NCI-H524 treated with DMSO at 0.1 percent for 48 hours (cell line): ENCODE data around the gene RAP1GAP2.

Experiments
- DNase-seq: peaks from one replicate; lab custom pipeline; 2025; lab: John Stamatoyannopoulos, UW

RAP1GAP2 gene

DNA sequence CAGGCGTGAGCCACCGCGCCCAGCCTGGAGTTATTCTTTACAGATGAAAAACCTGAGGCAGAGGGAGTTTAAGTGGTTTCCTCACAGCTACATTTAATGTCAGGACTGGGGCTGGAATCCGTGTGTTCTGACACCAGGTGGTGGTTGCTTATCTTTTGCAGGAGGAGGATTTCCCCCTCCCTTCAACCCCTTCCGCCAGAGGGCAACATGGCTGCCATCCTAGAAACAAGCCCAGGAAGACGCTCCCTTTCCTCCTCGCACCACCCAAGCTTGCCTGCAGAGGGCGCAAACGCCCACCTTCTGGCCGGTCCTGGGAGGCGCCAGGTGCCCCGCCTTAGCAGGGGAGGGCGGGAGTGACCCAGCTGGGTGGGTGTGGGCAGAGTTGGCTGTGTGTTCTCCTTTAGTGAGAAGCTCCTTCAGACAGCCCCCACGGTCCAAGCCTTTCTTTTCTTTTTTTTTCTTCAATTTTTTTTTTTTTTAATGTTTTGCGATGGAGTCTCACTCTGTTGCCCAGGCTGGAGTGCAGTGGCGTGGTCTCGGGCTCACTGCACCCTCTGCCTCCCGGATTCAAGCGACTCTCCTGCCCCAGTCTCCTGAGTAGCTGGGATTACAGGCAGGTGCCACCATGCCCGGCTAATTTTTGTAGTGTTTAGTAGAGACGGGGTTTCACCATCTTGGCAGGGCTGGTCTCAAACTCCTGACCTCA, 9.9 kb upstream of the RAP1GAP2 start:
- peak; percentile 63 for DNase-seq

DNA sequence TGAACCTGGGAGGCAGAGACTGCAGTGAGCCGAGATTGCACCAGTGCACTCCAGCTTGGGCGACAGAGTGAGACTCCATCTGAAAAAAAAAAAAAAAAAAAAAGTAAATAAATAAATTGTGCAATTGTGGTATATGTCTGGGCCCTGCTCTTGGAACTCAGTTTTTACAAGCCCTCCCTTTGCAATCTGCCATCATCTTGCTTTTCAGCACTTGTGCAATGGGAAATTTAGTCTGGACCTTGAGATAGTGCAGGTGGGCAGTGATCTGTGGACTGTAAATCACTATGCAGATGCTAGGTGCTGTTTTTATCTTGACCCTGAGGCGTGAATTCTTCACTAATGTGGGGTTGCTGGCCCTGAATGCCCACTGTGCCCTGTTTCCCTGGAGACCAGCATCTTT, 6.5 kb upstream of the RAP1GAP2 start:
- DNase-seq, result no peak

- no peak for DNase-seq
These were observed 3.7 kb upstream of the RAP1GAP2 start for GRCh38 chr17:2792366-2793169.

DNA sequence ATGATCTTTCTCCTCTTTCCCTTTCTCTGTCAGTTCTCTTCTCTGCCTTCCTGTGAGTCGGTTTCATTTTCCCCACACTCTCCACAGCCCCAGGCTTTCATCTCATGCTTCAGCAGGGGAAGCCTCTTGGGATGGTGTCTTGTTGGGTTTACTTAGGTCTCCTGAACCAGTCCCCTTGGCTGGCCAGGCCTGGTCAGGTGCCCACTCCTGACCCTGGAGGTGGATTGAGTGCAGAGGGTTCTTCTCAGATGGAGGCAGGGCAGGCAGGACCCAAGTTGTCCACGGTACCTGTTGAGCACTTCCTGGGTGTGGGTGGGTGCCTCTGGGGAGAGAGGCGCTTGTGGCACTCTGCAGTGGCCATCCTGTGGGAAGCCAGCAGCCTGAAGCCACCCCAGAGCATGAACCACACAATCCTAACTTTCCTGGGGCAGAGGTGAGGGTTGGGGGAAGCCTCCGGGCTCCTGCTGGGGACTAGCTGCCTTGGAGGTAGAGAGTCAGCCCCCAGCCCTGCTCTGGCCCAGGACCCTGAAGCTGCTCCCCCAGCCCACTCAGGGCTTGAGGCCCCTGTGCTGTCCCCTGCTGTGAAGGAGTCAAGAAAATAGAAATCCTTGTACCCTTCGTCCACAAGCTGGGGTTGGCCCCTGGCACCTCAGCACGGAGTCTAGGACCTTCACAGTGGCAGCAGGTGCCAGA, 2.0 kb upstream of the RAP1GAP2 start:
- DNase-seq, result no peak

DNA sequence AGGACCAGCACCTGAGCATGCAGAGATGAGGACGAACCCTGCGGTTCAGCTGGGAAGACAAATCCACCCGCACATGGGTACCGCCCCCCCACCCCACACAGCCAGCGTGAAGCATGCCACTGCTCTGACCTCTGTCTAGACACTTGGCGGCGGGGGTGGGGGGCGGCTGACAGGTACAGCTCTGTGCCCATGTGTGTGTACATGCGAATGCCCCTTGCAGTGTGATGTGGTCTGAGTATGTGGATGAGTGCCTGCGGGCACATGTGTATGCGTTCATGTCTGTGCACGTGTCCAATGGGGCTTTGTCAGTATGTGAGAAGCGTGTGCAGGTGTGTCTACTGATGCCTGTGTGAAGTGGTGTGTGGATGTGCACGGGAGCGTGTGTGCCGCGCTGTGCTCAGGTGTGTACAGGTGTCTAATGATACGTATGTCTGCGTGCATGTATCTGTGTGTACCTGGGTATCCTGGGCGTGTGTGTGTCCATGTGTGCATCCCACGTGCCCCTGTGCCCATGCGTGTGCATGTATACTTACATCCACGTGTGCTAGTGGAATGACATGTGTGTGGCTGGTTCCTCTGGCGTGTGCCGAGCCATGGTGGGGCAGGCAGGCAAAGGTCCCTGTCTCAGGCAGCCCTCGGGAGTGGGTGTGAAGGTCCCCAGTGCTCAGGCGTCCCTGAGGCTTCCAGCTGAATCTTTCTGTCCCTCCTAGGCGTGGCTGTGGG, 636 bp upstream of the RAP1GAP2 start:
- DNase-seq, result no peak

DNA sequence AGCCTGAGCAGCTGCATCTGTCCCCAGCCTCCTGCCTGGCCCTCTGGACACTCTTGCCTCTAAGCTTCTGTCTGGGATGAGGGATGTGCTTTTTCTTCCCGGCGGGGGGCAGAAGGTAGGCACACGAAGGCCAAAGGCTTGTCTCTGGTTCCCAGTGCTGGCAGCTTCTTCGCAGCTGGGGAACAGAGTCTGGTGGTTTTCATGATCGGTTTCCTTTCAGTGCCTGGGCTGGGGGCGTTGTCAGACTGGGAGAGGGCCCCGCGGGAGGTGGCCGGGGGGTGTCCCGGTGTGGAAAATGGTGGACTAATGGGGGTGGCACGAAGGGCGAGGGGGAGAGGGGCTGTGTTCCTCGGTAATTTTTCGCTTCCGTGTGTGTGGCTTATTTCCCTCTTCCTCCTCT, 988 bp downstream of the RAP1GAP2 start:
- DNase-seq, result no peak

DNA sequence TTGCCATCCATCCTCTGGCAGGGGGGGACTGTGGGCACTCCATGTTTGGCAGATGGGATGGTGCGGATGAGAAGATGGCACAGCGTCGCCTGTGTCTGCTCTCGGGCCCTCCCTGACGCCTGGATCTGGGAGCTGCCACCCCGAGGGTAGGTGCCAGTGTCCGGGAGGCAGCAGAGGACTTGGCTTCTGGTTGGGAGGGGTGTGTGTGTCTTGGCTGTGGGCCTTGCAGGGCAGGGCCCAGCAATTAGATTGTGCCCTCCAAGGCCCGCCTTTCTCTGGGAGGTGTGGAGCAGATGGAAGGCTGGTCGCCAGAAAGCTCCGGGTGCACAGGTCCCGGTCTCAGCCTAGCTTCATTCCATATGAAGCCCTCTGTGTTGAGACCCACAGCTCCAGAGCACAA, 1.4 kb downstream of the RAP1GAP2 start:
- DNase-seq, result no peak

DNA sequence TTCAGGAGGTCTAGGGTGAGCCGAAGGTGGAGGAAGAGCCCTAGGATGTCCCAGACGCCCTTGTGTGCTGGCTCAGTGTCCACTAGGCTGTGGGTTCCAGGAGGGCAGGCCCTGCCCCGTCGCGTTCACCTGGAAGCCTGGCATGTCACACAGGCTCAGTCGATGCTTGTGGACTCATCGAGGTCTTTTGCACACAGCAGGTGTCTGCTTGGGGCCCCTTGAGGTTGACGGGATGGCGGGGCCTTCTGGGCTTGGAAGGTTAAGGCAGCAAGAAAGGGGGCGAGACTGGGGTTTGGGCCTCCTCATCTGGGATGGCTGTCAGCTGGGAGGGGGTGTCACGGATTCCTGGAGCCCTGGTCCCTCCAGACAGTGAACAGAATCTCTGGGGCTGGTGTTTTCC, 1.9 kb downstream of the RAP1GAP2 start:
- no peak for DNase-seq

- no peak for DNase-seq
These were observed 2.4 kb downstream of the RAP1GAP2 start for GRCh38 chr17:2798678-2799077.

- DNase-seq, result no peak
These were observed 3.4 kb downstream of the RAP1GAP2 start for GRCh38 chr17:2799653-2800052.

GRCh38 chr17:2800367-2800766, 4.1 kb downstream of the RAP1GAP2 start:
- no peak for DNase-seq

- DNase-seq, result peak; percentile 5
These were observed 5.6 kb downstream of the RAP1GAP2 start for GRCh38 chr17:2801841-2802240.

DNA sequence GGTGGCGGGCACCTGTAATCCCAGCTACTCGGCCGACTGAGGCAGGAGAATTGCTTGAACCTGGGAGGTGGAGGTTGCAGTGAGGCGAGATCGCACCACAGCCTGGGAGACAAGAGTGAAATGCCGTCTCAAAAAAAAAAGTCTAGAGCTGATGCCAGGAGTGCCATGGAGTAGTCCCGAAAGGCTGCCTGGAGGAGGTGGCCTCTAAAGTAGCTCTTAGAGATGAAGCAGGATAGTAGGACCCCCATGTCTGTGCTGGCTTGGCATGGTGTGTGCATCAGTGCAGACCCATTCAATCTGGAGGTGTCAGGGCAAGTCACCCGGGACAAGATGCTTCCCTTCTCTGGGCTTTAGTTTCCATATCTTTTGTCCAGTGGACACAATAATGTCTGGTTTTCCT, 6.3 kb downstream of the RAP1GAP2 start:
- no peak for DNase-seq

DNA sequence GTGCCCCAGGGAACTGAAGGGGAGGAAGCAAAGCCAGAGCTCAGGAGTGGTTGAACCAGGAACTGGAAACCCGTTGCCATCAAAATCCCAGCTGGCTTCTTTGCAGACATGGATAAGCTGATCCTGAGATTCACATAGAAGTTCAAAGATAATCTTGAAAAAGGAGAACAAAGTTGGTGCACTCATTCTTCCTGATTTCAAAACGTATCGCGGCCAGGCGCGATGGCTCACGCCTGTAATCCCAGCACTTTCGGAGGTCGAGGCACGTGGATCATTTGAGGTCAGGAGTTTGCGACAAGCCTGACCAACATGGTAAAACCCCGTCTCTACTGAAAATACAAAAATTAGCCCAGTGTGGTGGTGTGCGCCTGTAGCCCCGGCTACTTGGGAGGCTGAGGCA, 7.1 kb downstream of the RAP1GAP2 start:
- DNase-seq, result no peak

- DNase-seq, result no peak
These were observed 7.7 kb downstream of the RAP1GAP2 start for GRCh38 chr17:2803971-2804370.

- no peak for DNase-seq
These were observed 8.7 kb downstream of the RAP1GAP2 start for GRCh38 chr17:2804912-2805311.

- no peak for DNase-seq
These were observed 9.7 kb downstream of the RAP1GAP2 start for GRCh38 chr17:2805961-2806360.

DNA sequence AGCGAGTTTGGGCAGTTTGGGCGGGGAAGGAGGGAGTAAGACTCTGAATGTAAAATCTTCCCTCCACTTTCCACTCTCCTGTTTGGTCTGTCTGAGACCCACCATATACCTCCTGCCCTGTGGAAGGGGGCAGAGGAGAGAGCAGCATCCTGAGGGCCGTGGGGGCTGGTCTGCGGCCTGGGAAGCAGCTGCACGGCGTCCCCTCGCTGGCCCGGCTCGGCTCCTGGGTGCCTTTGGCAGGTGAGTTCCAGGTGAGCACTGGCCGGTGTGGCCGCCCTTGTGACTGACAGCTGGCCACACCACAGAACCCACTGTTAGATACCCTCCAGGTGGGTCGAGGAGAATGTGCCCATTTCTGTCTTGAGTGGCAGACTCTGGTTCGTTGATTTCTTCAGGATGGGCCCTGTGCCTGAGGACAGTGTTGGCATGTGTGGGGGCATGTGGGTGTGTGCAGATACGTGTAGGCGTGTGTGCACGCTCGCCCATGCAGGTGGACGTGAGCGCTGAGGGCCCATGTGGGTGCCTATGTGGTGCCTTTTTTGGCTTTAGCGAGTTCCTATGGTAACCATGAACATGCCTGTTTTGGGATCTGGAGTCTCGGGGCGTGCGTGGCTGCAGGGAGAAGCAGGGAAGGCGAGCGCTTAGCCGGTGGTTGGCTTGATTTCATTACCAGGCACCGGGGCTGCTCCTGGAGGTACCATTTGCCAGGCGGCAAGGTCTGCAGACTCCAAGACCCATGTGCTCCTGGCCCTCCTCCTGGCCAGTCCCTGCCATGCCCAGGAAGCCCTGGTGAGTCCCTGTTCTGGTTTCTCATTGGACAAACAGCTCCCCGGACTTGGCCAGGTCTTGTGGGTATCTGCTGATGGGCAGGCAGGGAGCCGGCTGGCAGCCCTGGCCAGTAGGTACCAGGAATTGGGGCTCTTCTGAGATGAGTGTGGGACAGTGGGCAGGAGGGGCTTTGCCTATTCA, 12.4 kb downstream of the RAP1GAP2 start:
- DNase-seq, result no peak

DNA sequence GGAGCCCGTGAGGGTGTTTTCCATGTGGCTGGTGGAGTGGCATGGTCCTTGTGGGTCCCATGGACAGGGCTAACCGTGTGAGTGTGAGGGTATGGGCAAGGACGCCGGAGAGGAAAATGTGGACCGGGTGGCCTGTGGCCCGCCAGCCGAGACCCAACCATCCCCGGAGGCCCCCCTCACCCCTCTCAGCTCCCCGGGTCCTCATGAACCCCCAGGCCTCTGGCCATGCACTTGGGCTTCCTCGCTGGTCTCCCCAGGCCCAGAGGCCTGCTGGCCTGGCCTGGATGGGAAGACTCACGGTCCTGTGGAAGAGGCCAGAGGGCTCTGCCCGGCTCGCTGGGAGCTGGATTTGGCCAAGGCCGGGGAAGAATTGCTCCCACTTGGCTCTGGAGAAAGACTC, 13.1 kb downstream of the RAP1GAP2 start:
- DNase-seq, result no peak

- DNase-seq, result no peak
These were observed 17.8 kb downstream of the RAP1GAP2 start for GRCh38 chr17:2814049-2814448.
